K562 (cell line): ENCODE data around the gene AMPD1. TPM values are rescaled to one million over a fixed set of nuclear protein-coding genes. Genes with fewer than 3 reads are reported as not detected.

Source experiments
- CHCHD3 ChIP-seq: fragments of 250-450 bp; sonication (Bioruptor Pico); IDR thresholded peaks from 2 replicates; pipeline ENCODE4 v2.1.2; 2022; ENCODE audit warnings: mild to moderate bottlenecking
- DNMT1 ChIP-seq: fragments of 450-650 bp; IDR thresholded peaks from 2 replicates; pipeline ENCODE4 v1.6.1; 2016; ENCODE audit warnings: antibody characterized with exemption, mild to moderate bottlenecking
- HEY1 ChIP-seq: fragments of 250-450 bp; sonication (Bioruptor Pico); IDR thresholded peaks from 2 replicates; pipeline ENCODE4 v1.5.0; 2020; ENCODE audit warnings: mild to moderate bottlenecking, moderate library complexity, borderline replicate concordance
- MBD1 ChIP-seq: fragments of 250-450 bp; sonication (Bioruptor Pico); IDR thresholded peaks from 2 replicates; pipeline ENCODE4 v1.8.0; 2022; ENCODE audit warnings: inconsistent platforms
- SP1 ChIP-seq: sonication (generic); formaldehyde crosslinking; IDR thresholded peaks from 2 replicates; pipeline ENCODE4 v1.8.1; 2022; ENCODE audit warnings: mild to moderate bottlenecking, missing genetic modification reagents
- TCFL5 ChIP-seq: fragments of 250-450 bp; sonication (Bioruptor Pico); conservative IDR thresholded peaks from 2 replicates; pipeline ENCODE4 v1.6.1; 2021; ENCODE audit warnings: mild to moderate bottlenecking, moderate library complexity, matching md5 sums
- THRAP3 ChIP-seq: fragments of 450-650 bp; IDR thresholded peaks from 2 replicates; pipeline ENCODE4 v1.6.1; 2016; ENCODE audit warnings: mild to moderate bottlenecking, inconsistent platforms, borderline replicate concordance
- VEZF1 ChIP-seq: fragments of 200-800 bp; sonication (Bioruptor generic); IDR thresholded peaks from 2 replicates; pipeline ENCODE4 v1.6.1; 2017; ENCODE audit warnings: missing genetic modification characterization, missing compliant biosample characterization
- ZNF165 ChIP-seq: fragments of 250-450 bp; sonication (Bioruptor Pico); IDR thresholded peaks from 2 replicates; pipeline ENCODE4 v1.4.0; 2020; ENCODE audit warnings: borderline replicate concordance
- ZNF23 ChIP-seq: fragments of 250-450 bp; sonication (Bioruptor Pico); IDR thresholded peaks from 2 replicates; pipeline ENCODE4 v1.4.0; 2020; ENCODE audit warnings: mild to moderate bottlenecking
- ZNF282 ChIP-seq: sonication (generic); formaldehyde crosslinking; IDR thresholded peaks from 2 replicates; pipeline ENCODE4 v1.8.1; 2023; ENCODE audit warnings: missing genetic modification reagents
- ZNF431 ChIP-seq: sonication (generic); formaldehyde crosslinking; IDR thresholded peaks from 2 replicates; pipeline ENCODE4 v1.8.0; 2022; ENCODE audit warnings: mild to moderate bottlenecking, missing genetic modification reagents
- polyA plus RNA-seq, 8 experiments: library from polyadenylated mRNA; depleted of rRNA in 4 of 8; stranded (reverse) in 5 of 8; unstranded in 3 of 8; fragments of >200 nt; fragmentation: Nextera tagmentation in 2 of 8; fragmentation: Illumina TruSeq in 1 of 8; extraction: Ambion mirVana in 2 of 8; extraction: Trizol in 1 of 8; gene quantifications; 2 replicates each; pipeline versions ENCODE4 v1.2.1 to v1.2.3, GENCODE V29; 2011 to 2014; ENCODE audit warnings: inconsistent platforms in 1 of 8, missing spikeins in 1 of 8
- total RNA-seq, 7 experiments: library from RNA; depleted of rRNA in 6 of 7; stranded (reverse); fragments of >200 nt in 6 of 7; fragmentation: Illumina TruSeq in 2 of 7; extraction: Trizol in 2 of 7; gene quantifications; 2 replicates each; pipeline versions ENCODE4 v1.2.1 to v1.2.3, GENCODE V29; 2011 to 2021; ENCODE audit warnings: low replicate concordance in 1 of 7
- TF ChIP-seq, protein P1 (sequence below): fragments of 450-650 bp; IDR thresholded peaks from 2 replicates; pipeline ENCODE4 v1.7.1; 2018; ENCODE audit warnings: mild to moderate bottlenecking, low read depth; ENCODE audit not compliant: partially characterized antibody
- TF ChIP-seq, protein P2 (sequence below): IDR thresholded peaks from 2 replicates; pipeline ENCODE4 v1.6.1; 2011; ENCODE audit not compliant: insufficient read length; ENCODE audit errors: extremely low read depth
- TF ChIP-seq, protein P3 (sequence below): fragments of 200-800 bp; sonication (Bioruptor generic); IDR thresholded peaks from 2 replicates; pipeline ENCODE4 v1.6.1; 2016; ENCODE audit warnings: missing genetic modification characterization, missing compliant biosample characterization

Gene AMPD1
- total and polyA plus RNA-seq, 9 of the 15 experiments (the other 6 are each of a cell fraction or from before 2014, with no cell fraction given) = 0.04 to 0.17 TPM; not detected in 7

DNA sequence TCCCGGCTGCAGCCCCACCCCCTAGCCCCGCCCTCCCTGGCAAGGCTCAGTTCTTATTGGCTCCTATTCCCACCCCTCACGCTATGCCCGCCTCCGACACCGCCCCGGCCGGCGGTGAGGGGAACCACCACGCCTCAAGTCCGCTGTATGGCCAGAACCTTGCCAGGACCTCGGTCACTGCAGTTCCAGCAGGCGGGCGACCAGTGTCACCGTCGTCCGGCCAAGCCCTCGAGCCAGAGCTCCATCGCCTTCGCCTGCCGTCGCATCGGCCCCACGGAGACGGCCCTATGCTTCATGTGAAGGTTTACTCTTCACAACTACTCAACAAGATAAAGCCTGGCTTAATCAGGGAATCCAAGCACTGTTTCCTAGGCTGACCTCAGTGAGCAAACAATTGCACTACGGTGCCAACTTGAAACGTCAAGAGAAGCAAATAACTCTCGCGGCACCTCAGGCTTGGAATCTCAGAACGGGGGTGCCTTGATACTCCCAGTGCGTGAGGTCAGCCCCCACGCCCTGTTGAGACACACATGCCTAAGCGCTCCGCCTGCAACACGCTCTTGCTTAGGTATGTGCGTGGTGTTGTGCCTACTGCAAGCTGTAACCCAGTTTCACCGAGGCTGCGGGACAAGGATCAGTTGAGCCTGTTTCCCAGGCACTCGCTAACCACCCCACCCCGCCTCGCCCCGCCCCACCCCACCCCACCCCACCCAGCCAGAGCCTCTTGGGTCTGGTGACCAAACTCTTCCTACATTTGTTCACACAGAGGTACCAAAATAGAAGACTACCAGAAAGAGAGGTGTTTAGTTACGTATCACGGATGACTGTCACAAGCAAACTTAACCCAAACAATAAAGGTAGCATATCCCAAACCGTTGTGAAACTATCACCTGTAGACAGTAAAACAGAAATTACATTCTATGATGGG lies 25.0 kb downstream of the AMPD1 start (continued):
- TF ChIP-seq, protein P1, sequence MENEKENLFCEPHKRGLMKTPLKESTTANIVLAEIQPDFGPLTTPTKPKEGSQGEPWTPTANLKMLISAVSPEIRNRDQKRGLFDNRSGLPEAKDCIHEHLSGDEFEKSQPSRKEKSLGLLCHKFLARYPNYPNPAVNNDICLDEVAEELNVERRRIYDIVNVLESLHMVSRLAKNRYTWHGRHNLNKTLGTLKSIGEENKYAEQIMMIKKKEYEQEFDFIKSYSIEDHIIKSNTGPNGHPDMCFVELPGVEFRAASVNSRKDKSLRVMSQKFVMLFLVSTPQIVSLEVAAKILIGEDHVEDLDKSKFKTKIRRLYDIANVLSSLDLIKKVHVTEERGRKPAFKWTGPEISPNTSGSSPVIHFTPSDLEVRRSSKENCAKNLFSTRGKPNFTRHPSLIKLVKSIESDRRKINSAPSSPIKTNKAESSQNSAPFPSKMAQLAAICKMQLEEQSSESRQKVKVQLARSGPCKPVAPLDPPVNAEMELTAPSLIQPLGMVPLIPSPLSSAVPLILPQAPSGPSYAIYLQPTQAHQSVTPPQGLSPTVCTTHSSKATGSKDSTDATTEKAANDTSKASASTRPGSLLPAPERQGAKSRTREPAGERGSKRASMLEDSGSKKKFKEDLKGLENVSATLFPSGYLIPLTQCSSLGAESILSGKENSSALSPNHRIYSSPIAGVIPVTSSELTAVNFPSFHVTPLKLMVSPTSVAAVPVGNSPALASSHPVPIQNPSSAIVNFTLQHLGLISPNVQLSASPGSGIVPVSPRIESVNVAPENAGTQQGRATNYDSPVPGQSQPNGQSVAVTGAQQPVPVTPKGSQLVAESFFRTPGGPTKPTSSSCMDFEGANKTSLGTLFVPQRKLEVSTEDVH = no peak
- TF ChIP-seq MBD1 (CRISPR knock-in tag) (no peak), CHCHD3 (CRISPR knock-in tag) (no peak), SP1 (no peak), VEZF1 (CRISPR knock-in tag) (no peak), DNMT1 (no peak), THRAP3 (no peak), ZNF23 (CRISPR knock-in tag) (no peak), ZNF165 (CRISPR knock-in tag) (no peak), ZNF431 (CRISPR knock-in tag) (no peak), HEY1 (CRISPR knock-in tag) (no peak), ZNF282 (CRISPR knock-in tag) (no peak), TCFL5 (CRISPR knock-in tag) (no peak)
- TF ChIP-seq, protein P2, sequence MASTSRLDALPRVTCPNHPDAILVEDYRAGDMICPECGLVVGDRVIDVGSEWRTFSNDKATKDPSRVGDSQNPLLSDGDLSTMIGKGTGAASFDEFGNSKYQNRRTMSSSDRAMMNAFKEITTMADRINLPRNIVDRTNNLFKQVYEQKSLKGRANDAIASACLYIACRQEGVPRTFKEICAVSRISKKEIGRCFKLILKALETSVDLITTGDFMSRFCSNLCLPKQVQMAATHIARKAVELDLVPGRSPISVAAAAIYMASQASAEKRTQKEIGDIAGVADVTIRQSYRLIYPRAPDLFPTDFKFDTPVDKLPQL = no peak
- TF ChIP-seq, protein P3, sequence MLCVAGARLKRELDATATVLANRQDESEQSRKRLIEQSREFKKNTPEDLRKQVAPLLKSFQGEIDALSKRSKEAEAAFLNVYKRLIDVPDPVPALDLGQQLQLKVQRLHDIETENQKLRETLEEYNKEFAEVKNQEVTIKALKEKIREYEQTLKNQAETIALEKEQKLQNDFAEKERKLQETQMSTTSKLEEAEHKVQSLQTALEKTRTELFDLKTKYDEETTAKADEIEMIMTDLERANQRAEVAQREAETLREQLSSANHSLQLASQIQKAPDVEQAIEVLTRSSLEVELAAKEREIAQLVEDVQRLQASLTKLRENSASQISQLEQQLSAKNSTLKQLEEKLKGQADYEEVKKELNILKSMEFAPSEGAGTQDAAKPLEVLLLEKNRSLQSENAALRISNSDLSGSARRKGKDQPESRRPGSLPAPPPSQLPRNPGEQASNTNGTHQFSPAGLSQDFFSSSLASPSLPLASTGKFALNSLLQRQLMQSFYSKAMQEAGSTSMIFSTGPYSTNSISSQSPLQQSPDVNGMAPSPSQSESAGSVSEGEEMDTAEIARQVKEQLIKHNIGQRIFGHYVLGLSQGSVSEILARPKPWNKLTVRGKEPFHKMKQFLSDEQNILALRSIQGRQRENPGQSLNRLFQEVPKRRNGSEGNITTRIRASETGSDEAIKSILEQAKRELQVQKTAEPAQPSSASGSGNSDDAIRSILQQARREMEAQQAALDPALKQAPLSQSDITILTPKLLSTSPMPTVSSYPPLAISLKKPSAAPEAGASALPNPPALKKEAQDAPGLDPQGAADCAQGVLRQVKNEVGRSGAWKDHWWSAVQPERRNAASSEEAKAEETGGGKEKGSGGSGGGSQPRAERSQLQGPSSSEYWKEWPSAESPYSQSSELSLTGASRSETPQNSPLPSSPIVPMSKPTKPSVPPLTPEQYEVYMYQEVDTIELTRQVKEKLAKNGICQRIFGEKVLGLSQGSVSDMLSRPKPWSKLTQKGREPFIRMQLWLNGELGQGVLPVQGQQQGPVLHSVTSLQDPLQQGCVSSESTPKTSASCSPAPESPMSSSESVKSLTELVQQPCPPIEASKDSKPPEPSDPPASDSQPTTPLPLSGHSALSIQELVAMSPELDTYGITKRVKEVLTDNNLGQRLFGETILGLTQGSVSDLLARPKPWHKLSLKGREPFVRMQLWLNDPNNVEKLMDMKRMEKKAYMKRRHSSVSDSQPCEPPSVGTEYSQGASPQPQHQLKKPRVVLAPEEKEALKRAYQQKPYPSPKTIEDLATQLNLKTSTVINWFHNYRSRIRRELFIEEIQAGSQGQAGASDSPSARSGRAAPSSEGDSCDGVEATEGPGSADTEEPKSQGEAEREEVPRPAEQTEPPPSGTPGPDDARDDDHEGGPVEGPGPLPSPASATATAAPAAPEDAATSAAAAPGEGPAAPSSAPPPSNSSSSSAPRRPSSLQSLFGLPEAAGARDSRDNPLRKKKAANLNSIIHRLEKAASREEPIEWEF = no peak
